Measurements from ENCODE around the gene OR4F15. TPM values are rescaled to one million over a fixed set of nuclear protein-coding genes. Genes with fewer than 3 reads are reported as not detected.

Gene OR4F15
- total and polyA plus RNA-seq, 2 donors (not counting 3 experiments of a cell fraction or from before 2014, with no cell fraction given): not detected

GRCh38 chr15:101810456-101810855 lies 1.5 kb upstream of the OR4F15 start:
- no peaks in the 10 kb centered on the region for H3K27me3 ChIP-seq (ENCODE audit: control insufficient read depth in 2 of 2, insufficient read depth in 2 of 2, low read length in 2 of 2)
- ChIA-PET CTCF (no interaction called here), POLR2A (no interaction called here)
- no peak overlapping the region for H3K27ac ChIP-seq (ENCODE audit: insufficient read depth, low read depth, low read length)
- FAIRE-seq (no peak), DNase-seq (ENCODE audit: low read depth, low spot score) (no peak)
- H2AFZ ChIP-seq (ENCODE audit: low read depth, low read length): no peak overlapping the region
- no peaks in the 10 kb centered on the region for H3K4me1 ChIP-seq (ENCODE audit: control insufficient read depth, extremely low read depth, insufficient read depth, low read length)
- H3K4me2 ChIP-seq (ENCODE audit: insufficient read depth, low read length): no peak overlapping the region
- BruUV-seq (replicated peaks): no TSS peak
- no peaks in the 10 kb centered on the region for H3K36me3 ChIP-seq (ENCODE audit: control insufficient read depth in 2 of 2, extremely low read depth in 1 of 2, insufficient read depth in 2 of 2, low read length in 2 of 2)
- no peaks in the 10 kb centered on the region for H4K20me1 ChIP-seq (replicated peaks; ENCODE audit: control insufficient read depth, extremely low read depth, insufficient read depth, low read length)
- no peaks in the 10 kb centered on the region for H3K9me1 ChIP-seq (replicated peaks; ENCODE audit: control insufficient read depth, extremely low read depth, insufficient read depth, low read length)
- intact Hi-C loops (cut with micrococcal nuclease): no loop called here
- no peaks in the 10 kb centered on the region for H3K9me3 ChIP-seq (replicated peaks; ENCODE audit: control insufficient read depth, insufficient read depth, low read length)
- H3K9ac ChIP-seq (replicated peaks; ENCODE audit: extremely low read depth, insufficient read depth, low read length): no peak overlapping the region
- dilution Hi-C loops (cut with MboI; ENCODE audit: extremely low pct_ligation_motif_present, low sequenced_read_pairs): no loop called here
- H3K79me2 ChIP-seq (ENCODE audit: control insufficient read depth, insufficient read depth, low read length): no peaks in the 10 kb centered on the region
- no peak overlapping the region for H3K4me3 ChIP-seq (replicated peaks in 1 of 3; ENCODE audit: insufficient read depth in 1 of 3, low read depth in 1 of 3, low read length in 3 of 3)
- no peak for TF ChIP-seq FOS (IDR thresholded peaks at IDR 0.05; ENCODE audit: borderline replicate concordance, insufficient read depth, low read length)
- no peak for TF ChIP-seq CTCF (IDR thresholded peaks at IDR 0.05; ENCODE audit: extremely low read depth in 1 of 2, insufficient read depth in 1 of 2, low read depth in 1 of 2, low read length in 2 of 2)
- TF ChIP-seq POLR2A (IDR thresholded peaks at IDR 0.05; ENCODE audit: low read depth, low read length): no peak

GRCh38 chr15:101810876-101811275 lies 1.1 kb upstream of the OR4F15 start:
- FAIRE-seq (no peak), DNase-seq (ENCODE audit: low read depth, low spot score) (peak; percentile 3)
- Histone ChIP-seq H3K9ac (replicated peaks; ENCODE audit: extremely low read depth, insufficient read depth, low read length) (no peak overlapping the region), H3K4me3 (replicated peaks in 1 of 3; ENCODE audit: insufficient read depth in 1 of 3, low read depth in 1 of 3, low read length in 3 of 3) (no peak overlapping the region), H3K27me3 (ENCODE audit: control insufficient read depth in 2 of 2, insufficient read depth in 2 of 2, low read length in 2 of 2) (no peaks in the 10 kb centered on the region), H3K79me2 (ENCODE audit: control insufficient read depth, insufficient read depth, low read length) (no peaks in the 10 kb centered on the region), H3K4me1 (ENCODE audit: control insufficient read depth, extremely low read depth, insufficient read depth, low read length) (no peaks in the 10 kb centered on the region), H2AFZ (ENCODE audit: low read depth, low read length) (no peak overlapping the region), H3K36me3 (ENCODE audit: control insufficient read depth in 2 of 2, extremely low read depth in 1 of 2, insufficient read depth in 2 of 2, low read length in 2 of 2) (no peaks in the 10 kb centered on the region), H3K9me1 (replicated peaks; ENCODE audit: control insufficient read depth, extremely low read depth, insufficient read depth, low read length) (no peaks in the 10 kb centered on the region), H3K27ac (ENCODE audit: insufficient read depth, low read depth, low read length) (no peak overlapping the region), H3K4me2 (ENCODE audit: insufficient read depth, low read length) (no peak overlapping the region), H3K9me3 (replicated peaks; ENCODE audit: control insufficient read depth, insufficient read depth, low read length) (no peaks in the 10 kb centered on the region), H4K20me1 (replicated peaks; ENCODE audit: control insufficient read depth, extremely low read depth, insufficient read depth, low read length) (no peaks in the 10 kb centered on the region)
- ChIA-PET POLR2A (no interaction called here), CTCF (no interaction called here)
- intact Hi-C loops (cut with micrococcal nuclease) (no loop called here), dilution Hi-C loops (cut with MboI; ENCODE audit: extremely low pct_ligation_motif_present, low sequenced_read_pairs) (no loop called here)
- no TSS peak for BruUV-seq (replicated peaks)
- TF ChIP-seq POLR2A (IDR thresholded peaks at IDR 0.05; ENCODE audit: low read depth, low read length): no peak
- TF ChIP-seq MAX (IDR thresholded peaks at IDR 0.05; ENCODE audit: insufficient read depth, insufficient read length): no peak
- TF ChIP-seq MYC (IDR thresholded peaks at IDR 0.05; ENCODE audit: low read depth, low read length): no peak
- TF ChIP-seq CTCF (IDR thresholded peaks at IDR 0.05; ENCODE audit: extremely low read depth in 1 of 2, insufficient read depth in 1 of 2, low read depth in 1 of 2, low read length in 2 of 2): no peak
- TF ChIP-seq EZH2 (IDR thresholded peaks at IDR 0.05; ENCODE audit: borderline replicate concordance, low read depth, low read length, severe bottlenecking): no peak
- no peak for TF ChIP-seq POLR2AphosphoS5 (IDR thresholded peaks at IDR 0.05; ENCODE audit: insufficient read depth, low read depth, low read length)
